ENCODE results near the gene HARS1. TPM values are rescaled to one million over a fixed set of nuclear protein-coding genes. Genes with fewer than 3 reads are reported as not detected.
A peak's percentile ranks its signal among the peaks of the same experiment; 100 is the strongest.

Gene HARS1
- total and polyA plus RNA-seq, 2 of the 13 experiments (the other 11 are each of a cell fraction or from before 2014, with no cell fraction given) = 36.9 to 66.2 TPM

GRCh38 chr5:140664359-140665119 is 26.6 kb downstream of the HARS1 start, which contains the start of gene WDR55 (continued):
- TF ChIP-seq ZNF275 (CRISPR knock-in tag; IDR thresholded peaks at IDR 0.05; ENCODE audit: borderline replicate concordance) = no peak
- TF ChIP-seq MAX (IDR thresholded peaks at IDR 0.05) = peak; percentile 74
- no peak for TF ChIP-seq ZNF10 (CRISPR knock-in tag; IDR thresholded peaks at IDR 0.05; ENCODE audit: borderline replicate concordance, low read depth)
- TF ChIP-seq STAT6 (CRISPR knock-in tag; IDR thresholded peaks at IDR 0.05; ENCODE audit: borderline replicate concordance) = 0 out of 2 replicates have a peak, but pooled peaks have one; percentile 53
- TF ChIP-seq JUND (CRISPR knock-in tag; IDR thresholded peaks at IDR 0.05) = 0 out of 2 replicates have a peak, but pooled peaks have one; percentile 9
- no peak for TF ChIP-seq CHCHD3 (CRISPR knock-in tag; IDR thresholded peaks at IDR 0.05)
- TF ChIP-seq, protein P1, sequence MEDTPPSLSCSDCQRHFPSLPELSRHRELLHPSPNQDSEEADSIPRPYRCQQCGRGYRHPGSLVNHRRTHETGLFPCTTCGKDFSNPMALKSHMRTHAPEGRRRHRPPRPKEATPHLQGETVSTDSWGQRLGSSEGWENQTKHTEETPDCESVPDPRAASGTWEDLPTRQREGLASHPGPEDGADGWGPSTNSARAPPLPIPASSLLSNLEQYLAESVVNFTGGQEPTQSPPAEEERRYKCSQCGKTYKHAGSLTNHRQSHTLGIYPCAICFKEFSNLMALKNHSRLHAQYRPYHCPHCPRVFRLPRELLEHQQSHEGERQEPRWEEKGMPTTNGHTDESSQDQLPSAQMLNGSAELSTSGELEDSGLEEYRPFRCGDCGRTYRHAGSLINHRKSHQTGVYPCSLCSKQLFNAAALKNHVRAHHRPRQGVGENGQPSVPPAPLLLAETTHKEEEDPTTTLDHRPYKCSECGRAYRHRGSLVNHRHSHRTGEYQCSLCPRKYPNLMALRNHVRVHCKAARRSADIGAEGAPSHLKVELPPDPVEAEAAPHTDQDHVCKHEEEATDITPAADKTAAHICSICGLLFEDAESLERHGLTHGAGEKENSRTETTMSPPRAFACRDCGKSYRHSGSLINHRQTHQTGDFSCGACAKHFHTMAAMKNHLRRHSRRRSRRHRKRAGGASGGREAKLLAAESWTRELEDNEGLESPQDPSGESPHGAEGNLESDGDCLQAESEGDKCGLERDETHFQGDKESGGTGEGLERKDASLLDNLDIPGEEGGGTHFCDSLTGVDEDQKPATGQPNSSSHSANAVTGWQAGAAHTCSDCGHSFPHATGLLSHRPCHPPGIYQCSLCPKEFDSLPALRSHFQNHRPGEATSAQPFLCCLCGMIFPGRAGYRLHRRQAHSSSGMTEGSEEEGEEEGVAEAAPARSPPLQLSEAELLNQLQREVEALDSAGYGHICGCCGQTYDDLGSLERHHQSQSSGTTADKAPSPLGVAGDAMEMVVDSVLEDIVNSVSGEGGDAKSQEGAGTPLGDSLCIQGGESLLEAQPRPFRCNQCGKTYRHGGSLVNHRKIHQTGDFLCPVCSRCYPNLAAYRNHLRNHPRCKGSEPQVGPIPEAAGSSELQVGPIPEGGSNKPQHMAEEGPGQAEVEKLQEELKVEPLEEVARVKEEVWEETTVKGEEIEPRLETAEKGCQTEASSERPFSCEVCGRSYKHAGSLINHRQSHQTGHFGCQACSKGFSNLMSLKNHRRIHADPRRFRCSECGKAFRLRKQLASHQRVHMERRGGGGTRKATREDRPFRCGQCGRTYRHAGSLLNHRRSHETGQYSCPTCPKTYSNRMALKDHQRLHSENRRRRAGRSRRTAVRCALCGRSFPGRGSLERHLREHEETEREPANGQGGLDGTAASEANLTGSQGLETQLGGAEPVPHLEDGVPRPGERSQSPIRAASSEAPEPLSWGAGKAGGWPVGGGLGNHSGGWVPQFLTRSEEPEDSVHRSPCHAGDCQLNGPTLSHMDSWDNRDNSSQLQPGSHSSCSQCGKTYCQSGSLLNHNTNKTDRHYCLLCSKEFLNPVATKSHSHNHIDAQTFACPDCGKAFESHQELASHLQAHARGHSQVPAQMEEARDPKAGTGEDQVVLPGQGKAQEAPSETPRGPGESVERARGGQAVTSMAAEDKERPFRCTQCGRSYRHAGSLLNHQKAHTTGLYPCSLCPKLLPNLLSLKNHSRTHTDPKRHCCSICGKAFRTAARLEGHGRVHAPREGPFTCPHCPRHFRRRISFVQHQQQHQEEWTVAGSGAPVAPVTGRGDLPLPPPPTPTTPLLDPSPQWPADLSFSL (CRISPR knock-in tag; IDR thresholded peaks at IDR 0.05) = no peak
- TF ChIP-seq FOXK1 (CRISPR knock-in tag; IDR thresholded peaks at IDR 0.05; ENCODE audit: borderline replicate concordance, low read depth) = peak; percentile 55; the same call in 1 of the 2 replicates
- TF ChIP-seq GATAD1 (CRISPR knock-in tag; IDR thresholded peaks at IDR 0.05) = peak; percentile 89
- TF ChIP-seq MAFF (IDR thresholded peaks at IDR 0.05; ENCODE audit: low read depth, low read length) = no peak
- no peak for TF ChIP-seq NPAS2 (CRISPR knock-in tag; IDR thresholded peaks at IDR 0.05; ENCODE audit: borderline replicate concordance)
- peak; percentile 56; the same call in 1 of the 2 replicates for TF ChIP-seq ZMYM4 (CRISPR knock-in tag; IDR thresholded peaks at IDR 0.05)
- TF ChIP-seq CHD2 (IDR thresholded peaks at IDR 0.05; ENCODE audit: low read depth, low read length) = 0 out of 2 replicates have a peak, but pooled peaks have one; percentile 33
- peak; percentile 97 for TF ChIP-seq ZNF574 (CRISPR knock-in tag; IDR thresholded peaks at IDR 0.05)
